ES-I3 (cell line): ENCODE results near the gene OSCP1.
"Not testable (repeated sequence)": the region's sequence is repeated elsewhere in the genome, so short reads cannot be mapped to it uniquely, and the experiment has no call there.

ENCODE experiments used
- H3K36me3 ChIP-seq: 2 replicates; pipeline ENCODE4 v1.6.1; 2013; ENCODE audit warnings: mild to moderate bottlenecking, low read length, control low read depth, moderate library complexity; ENCODE audit not compliant: insufficient read depth
- H3K4me1 ChIP-seq: 2 replicates; pipeline ENCODE4 v1.6.1; 2013; ENCODE audit warnings: mild to moderate bottlenecking, control low read depth, low read length; ENCODE audit not compliant: insufficient read depth
- H3K9ac ChIP-seq: 2 replicates; pipeline ENCODE4 v1.6.1; 2013; ENCODE audit warnings: low read depth, mild to moderate bottlenecking, low read length, moderate library complexity
- H3K9me3 ChIP-seq: 2 replicates; pipeline ENCODE4 v1.6.1; 2013; ENCODE audit warnings: mild to moderate bottlenecking, low read length, moderate library complexity; ENCODE audit not compliant: control insufficient read depth, insufficient read depth

The OSCP1 gene

DNA sequence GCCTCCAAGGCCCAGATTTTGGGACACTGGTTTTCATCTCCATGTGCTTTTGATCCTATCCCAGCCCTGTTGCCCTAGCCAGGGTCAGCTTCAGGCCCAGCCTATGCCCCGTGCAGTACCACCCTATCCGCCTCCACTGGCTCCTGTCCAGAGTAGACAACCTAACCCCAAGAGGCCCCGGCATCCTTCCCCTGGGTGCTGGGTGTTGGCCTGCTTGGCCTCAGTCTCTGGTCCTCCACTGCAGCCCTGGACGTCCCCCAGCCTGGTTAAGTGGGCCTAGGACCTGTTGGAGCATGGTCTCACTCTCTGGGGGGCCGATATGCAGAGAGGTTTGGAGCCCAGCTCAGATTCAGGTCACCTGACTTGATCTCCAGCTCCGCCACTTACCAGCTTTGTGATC is 30.8 kb upstream of the OSCP1 start:
- Histone ChIP-seq H3K9me3 (no peaks in the 10 kb centered on the region), H3K9ac (no peak overlapping the region), H3K4me1 (peaks cover 9% of the 10 kb centered on the region; the same call in 1 of the 2 replicates), H3K36me3 (no peaks in the 10 kb centered on the region)

GRCh38 chr1:36480161-36480560 is 29.9 kb upstream of the OSCP1 start:
- Histone ChIP-seq H3K9me3 (no peaks in the 10 kb centered on the region), H3K36me3 (no peaks in the 10 kb centered on the region), H3K4me1 (peaks cover 9% of the 10 kb centered on the region; the same call in 1 of the 2 replicates), H3K9ac (no peak overlapping the region)

GRCh38 chr1:36479505-36480051 is 29.3 kb upstream of the OSCP1 start:
- no peak overlapping the region for H3K9ac ChIP-seq
- H3K4me1 ChIP-seq: peaks cover 9% of the 10 kb centered on the region; the same call in 1 of the 2 replicates
- H3K9me3 ChIP-seq: no peaks in the 10 kb centered on the region
- H3K36me3 ChIP-seq: no peaks in the 10 kb centered on the region

GRCh38 chr1:36477615-36478014 is 27.4 kb upstream of the OSCP1 start:
- not testable (repeated sequence) for H3K36me3 ChIP-seq, H3K9ac ChIP-seq, H3K4me1 ChIP-seq, H3K9me3 ChIP-seq

DNA sequence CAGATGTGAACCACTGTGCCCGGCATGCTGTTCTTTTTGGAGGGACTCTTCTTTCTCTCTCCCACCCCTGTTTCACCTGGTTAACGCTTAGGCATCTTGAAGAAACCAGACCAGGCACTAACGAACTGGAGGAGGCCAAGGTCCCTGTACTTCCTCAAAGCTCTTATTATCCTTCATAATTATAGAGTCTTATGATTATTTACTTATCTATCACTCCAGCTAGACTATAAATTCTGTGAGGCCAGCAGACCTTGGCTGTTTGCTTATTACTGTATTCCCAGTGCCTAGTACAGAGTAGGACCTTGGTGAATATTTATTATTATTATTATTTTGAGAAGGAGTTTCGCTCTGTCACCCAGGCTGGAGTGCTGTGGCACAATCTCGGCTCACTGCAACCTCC is 26.7 kb upstream of the OSCP1 start:
- no peaks in the 10 kb centered on the region for H3K36me3 ChIP-seq

DNA sequence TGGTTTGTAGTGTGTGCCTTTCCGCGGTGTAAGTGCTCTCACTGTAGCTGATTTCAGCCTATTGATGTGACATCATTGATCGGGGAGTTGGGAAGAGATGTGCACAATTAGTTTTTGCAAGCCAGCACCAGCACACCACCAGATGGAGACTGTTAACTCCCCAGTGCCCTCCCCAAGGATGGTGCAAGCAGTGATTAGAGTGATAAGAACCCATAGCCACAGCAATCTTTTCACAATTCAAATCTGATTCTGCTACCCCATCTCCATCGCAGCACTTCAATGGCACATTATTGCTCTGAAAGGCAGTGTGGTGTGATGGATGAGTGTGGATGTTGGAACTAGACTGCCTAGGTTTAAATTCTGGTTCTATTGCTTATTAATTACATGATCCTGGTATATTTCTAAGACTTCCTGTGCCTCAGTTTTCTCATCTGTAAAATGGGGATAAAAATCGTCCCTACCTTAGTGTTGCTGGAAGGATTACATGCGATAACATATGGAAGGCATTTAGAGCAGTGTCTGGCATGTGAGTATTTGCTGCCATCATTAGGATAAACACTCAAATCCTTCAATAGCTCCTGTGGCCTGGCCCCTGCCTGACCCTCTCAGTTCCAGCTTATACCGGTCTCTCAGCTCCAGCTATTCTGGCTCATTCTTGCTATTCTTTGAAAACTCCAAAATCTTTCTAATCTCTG is 25.8 kb upstream of the OSCP1 start:
- no peaks in the 10 kb centered on the region for H3K9me3 ChIP-seq
- H3K4me1 ChIP-seq: no peaks in the 10 kb centered on the region
- no peaks in the 10 kb centered on the region for H3K36me3 ChIP-seq
- H3K9ac ChIP-seq: no peak overlapping the region

More for the DNA sequence above, 26.7 kb upstream of the OSCP1 start:
- H3K9ac ChIP-seq: no peak overlapping the region
- H3K4me1 ChIP-seq: peaks cover 6% of the 10 kb centered on the region; the same call in 1 of the 2 replicates
- no peaks in the 10 kb centered on the region for H3K9me3 ChIP-seq

GRCh38 chr1:36475341-36475740 is 25.1 kb upstream of the OSCP1 start:
- no peak overlapping the region for H3K9ac ChIP-seq
- H3K36me3 ChIP-seq: no peaks in the 10 kb centered on the region
- no peaks in the 10 kb centered on the region for H3K4me1 ChIP-seq
- H3K9me3 ChIP-seq: no peaks in the 10 kb centered on the region

- Histone ChIP-seq H3K9ac (no peak overlapping the region), H3K36me3 (no peaks in the 10 kb centered on the region), H3K4me1 (no peaks in the 10 kb centered on the region), H3K9me3 (no peaks in the 10 kb centered on the region)
Observed at GRCh38 chr1:36472656-36473055, 22.4 kb upstream of the OSCP1 start.

GRCh38 chr1:36471830-36472641 is 21.8 kb upstream of the OSCP1 start:
- Histone ChIP-seq H3K9me3 (no peaks in the 10 kb centered on the region), H3K4me1 (no peaks in the 10 kb centered on the region), H3K9ac (no peak overlapping the region), H3K36me3 (no peaks in the 10 kb centered on the region)

- Histone ChIP-seq H3K9ac (no peak overlapping the region), H3K36me3 (no peaks in the 10 kb centered on the region), H3K9me3 (no peaks in the 10 kb centered on the region), H3K4me1 (peaks cover 14% of the 10 kb centered on the region)
Observed at GRCh38 chr1:36469163-36469562, 18.9 kb upstream of the OSCP1 start.

GRCh38 chr1:36467700-36468455 is 17.6 kb upstream of the OSCP1 start:
- Histone ChIP-seq H3K9ac (no peak overlapping the region), H3K9me3 (no peaks in the 10 kb centered on the region), H3K36me3 (no peaks in the 10 kb centered on the region), H3K4me1 (peaks cover 17% of the 10 kb centered on the region)

DNA sequence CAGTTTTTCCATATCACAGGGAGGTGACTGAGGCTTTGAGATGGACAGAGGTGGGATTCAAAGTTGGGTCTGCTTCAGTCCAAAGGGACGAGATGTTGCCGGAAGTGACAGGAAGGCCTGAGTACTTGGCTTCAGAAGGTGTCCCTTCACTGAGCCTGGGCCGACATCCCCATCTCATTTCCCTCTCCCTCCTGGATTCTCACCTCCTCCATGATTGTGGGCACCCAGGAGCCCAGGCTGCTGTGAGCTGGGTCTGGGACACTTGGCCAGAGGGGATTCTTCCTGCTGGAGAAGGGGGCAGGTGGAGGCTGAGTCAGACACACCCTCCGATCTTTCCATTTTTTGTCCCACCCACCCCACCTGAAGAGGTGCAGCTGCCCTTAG is 16.8 kb upstream of the OSCP1 start:
- no peak overlapping the region for H3K9ac ChIP-seq
- peaks cover 17% of the 10 kb centered on the region for H3K4me1 ChIP-seq
- H3K9me3 ChIP-seq: no peaks in the 10 kb centered on the region
- no peaks in the 10 kb centered on the region for H3K36me3 ChIP-seq

DNA sequence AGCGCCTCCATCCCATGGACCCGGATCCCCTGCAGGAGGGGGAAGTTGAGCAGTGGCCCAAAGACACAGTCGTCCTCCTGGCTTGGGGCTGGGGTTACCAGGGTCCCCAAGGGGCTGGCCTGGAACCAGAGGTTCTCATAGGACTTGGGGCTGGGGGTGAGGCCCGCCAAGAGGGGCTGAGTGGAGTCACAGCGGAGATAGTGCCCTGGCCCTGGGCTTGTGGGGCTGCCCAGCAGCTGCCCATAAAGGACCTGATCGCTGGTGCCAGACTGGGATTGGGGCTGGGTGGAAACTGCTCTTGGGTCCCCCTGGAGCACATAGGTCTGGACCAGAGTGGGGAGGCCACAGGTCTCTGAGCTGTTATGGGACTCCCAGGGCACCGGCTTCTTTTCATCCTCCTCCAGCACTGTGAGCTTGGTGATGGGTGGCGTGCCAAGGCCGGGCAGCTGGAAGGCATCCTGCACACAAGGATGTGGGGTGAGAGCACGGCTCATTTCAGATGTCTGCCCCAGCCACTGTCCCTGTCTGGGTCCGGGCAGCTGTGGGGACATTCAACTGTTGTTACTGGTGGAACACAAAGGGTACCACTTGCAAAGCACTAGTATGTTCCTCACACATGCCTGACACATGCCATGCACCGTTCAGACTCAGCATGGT is 16.2 kb upstream of the OSCP1 start:
- Histone ChIP-seq H3K4me1 (peaks cover 17% of the 10 kb centered on the region), H3K9ac (no peak overlapping the region), H3K9me3 (no peaks in the 10 kb centered on the region), H3K36me3 (peaks cover under 1% of the 10 kb centered on the region; the same call in 1 of the 2 replicates)
